Measurements from ENCODE around the gene SPSB1.

DNA sequence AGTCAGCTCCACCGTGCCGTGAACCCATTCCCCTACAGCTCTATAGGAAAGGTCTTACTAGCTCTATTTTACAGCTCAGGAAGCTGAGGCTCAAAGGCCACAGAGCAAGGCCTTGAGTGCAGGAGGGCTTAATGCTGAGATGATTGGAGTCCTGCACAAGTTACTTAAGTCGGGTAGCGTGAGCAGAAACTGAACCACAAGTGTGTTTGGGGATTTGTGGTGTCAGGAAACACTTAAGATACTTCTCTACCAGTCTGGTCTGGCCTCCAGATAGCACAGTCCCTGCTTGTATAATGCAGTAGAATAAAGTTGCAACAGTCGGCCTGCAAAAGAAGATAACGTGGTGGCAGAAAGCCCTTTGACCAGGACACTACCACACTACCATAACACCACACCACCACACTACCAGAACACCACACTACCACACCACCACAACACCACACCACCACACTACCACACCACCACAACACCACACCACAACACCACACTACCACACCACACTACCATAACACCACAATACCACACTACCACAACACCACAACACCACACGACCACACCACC, 118.1 kb downstream of the SPSB1 start:
- no peak for TF ChIP-seq YY1 (IDR thresholded peaks at IDR 0.05; ENCODE audit: insufficient read depth, insufficient read length)
- TF ChIP-seq SUZ12 (IDR thresholded peaks at IDR 0.05; ENCODE audit: extremely low read depth, insufficient read depth, insufficient read length) = no peak

All from NT2/D1 (cell line).